ENCODE results near the gene SCLT1.
"Not testable (repeated sequence)": the region's sequence is repeated elsewhere in the genome, so short reads cannot be mapped to it uniquely, and the experiment has no call there.

SCLT1 gene

DNA sequence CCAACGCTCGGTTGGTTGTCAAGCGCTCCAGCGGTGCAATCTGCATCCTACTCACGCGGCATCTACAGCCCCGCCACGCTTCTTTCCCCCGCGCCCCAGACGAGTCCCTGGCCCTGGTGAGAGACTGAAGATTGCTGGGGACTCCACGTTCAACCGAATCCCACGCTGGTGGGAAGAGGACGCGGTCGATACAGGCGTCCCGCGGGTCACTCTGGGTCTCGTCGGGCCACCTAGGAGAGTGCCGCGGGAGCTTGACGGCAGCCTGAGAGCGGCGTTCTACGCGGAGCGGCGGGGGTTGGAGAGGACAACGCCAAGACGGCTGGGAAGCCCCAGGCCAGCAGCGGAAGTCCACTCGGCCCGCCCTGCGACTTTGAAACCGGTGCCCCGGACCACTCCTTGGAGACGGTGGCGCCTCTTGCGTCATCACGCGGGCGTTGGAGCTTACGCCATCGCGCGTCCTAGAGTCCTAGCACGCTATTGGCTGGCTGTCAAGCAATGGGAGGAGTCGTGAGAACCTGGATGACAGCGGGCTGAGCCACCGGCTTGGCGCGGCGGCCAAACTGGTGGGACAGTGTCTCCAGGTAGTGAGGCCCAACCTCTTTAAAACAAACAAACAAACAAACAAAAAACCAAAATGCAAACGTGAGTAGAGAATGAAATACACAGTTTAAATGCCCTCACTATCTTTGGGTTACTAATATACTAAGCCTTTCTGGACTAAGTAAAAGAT is at the start of gene SCLT1:
TSS of gene SCLT1 (minus strand) at position 349 of the 730 bp plus-strand sequence. CDS start 436 bp downstream, outside the sequence.
- DNase-seq = peak; percentile 73 to 81

DNA sequence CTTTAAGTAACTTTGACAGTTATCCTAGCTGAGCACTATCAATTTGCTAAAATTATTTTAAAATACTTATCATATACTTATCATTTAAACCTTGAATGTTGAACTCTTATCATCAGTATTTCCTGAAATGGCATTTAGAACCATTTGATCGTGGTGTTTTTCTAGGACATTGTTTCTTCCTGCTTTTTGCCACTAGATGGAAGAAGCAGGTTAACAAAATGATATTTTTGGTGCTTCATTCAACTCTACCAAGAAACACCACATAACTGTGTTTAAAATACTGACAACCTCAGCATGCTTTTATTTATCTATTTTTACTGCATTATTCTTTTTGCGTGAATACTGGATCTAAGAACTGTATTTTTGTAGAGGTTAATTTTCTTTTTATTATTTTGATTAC is 47.2 kb upstream of the SCLT1 start:
- no peak for DNase-seq

DNA sequence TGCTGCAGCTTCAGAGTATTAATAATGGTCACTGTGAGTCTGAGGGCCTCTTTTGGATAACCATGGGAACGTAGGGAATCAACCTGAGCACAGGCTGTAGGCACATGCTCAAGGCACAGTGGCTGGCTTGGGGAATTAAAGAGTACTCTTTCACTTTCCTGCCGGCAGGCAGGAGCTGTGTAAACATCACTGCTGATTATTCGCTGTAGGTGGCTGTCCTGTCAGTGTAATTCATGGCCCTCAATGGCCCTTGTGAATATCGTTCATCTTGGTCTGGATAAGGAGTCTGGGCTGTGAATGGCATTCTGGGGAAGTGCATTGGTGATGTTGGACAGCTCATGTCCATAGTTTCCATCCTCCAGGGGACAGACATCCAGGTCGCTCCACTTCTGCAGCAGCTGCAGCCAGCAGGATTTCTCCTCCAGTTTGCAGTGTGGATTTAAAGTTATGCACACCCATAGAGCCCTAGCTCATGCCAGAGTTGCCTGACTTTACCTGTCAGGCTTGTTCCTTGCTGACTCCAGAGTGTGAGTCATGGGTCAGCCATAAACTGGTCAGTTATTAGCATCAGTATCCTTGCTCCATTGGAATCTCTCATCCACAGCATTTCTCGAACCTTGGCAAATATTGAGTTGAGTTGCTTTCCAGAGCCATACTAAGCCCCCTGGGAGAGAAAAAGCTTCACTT is 45.6 kb upstream of the SCLT1 start:
- peak in 1 of 2 experiments; percentile 9 for DNase-seq

DNA sequence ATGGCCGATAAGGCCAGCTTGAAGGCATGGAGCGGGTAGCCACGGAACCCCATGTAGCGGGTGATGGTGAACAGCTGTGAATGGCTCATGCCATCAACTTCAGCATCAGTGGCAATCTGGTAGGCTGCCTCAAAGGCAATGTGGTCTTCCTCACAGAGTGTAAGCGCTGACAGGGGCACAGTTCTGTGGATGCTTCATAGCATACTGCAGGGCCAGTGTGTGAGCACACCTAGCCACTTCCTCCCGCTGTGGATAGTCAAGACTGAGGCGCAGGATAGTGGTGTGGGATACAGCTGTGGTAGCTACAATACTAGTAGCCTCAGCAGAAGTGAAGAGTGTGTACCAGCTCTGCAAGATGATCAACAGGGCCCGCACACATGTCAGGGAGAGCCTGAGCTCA is 43.1 kb upstream of the SCLT1 start:
- no peak for DNase-seq

DNA sequence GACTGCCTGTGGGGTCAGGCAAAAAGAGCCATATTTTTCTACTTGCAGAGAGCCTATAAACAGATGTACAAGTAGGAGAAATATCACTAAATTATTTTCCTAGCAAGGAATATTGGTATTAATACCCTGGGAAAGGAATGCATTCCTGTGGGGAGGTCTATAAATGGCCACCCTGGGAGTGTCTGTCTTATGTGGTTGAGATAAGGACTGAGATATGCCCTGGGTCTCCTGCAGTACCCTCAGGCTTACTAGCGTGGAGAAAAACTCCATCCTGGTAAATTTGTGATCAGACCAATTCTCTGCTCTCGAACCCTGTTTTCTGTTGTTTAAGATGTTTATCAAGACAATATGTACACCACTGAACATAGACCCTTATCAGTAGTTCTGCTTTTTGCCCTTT is 38.0 kb upstream of the SCLT1 start:
- no peak for DNase-seq

DNA sequence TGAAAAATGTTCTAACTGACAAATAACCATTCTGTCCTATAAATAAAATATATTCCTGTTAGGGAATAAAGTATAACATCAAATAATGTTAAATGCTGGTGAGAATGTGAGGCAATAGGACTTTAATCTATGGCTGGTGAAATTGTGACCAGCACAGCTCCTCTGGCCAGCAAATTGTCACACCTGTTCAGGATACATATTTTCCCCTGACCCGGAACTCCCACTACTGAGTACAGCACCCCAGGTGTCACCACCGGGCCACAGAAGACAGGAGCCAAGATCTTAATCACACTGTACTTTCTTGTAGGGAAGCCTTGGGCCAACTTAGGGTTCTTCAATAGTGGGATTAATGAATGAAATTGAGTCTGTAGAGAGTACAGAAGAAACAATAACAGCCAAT is 35.8 kb upstream of the SCLT1 start:
- DNase-seq = no peak

DNA sequence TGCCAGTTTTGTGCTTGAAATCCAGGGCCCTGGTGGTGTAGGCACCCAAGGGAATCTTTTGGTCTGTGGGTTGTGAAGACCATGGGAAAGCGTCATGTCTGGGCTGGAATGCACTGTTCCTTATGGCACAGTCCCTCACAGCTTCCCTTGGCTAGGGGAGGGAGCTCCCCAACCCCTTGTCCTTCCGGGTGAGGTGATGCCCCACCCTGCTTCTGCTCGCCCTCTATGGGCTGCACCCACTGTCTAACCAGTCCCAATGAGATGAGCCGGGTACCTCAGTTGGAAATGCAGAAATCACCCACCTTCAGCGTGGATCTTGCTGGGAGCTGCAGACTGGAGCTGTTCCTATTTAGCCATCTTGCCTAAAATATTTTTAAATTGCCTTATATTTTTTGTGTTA is 33.3 kb upstream of the SCLT1 start:
- DNase-seq = not testable (repeated sequence)

DNA sequence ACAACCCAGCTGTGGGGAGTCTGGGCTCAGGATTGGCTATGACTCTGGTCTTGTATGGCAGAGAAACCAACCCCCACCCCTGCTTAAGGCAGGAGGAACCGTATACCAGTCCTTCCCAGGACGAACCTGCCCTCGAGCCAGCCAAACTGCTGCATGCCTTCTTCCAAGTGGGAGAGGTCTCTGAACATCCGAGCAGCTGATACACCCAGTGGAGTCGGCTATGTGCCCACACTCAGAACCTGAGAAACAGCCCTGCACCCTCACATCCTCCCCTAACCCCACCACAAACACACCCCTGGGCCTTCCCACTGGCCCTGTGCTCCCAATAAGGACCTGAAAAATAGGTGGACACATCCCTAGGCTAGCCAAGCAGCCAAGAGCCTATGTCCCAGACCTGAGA is 24.4 kb upstream of the SCLT1 start:
- DNase-seq = no peak

DNA sequence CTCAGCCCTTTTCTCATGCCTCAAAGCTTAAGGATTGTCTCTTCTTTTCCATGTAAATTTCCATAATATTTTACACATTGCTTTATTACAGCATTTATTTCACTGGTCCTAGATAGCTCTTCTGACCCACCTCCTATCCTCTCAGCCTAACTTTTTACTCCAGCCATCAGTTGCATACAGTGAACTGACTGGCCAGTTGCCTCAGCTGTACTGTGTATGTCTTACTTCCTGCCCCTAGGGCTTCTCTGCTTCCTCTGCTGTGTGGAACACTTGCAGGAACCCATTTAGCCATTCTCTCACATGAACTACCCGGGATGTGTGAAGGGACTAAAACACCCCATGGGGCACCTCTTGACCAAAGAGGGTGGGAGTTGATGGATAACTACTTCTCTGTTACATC is 20.6 kb upstream of the SCLT1 start:
- DNase-seq = no peak

DNA sequence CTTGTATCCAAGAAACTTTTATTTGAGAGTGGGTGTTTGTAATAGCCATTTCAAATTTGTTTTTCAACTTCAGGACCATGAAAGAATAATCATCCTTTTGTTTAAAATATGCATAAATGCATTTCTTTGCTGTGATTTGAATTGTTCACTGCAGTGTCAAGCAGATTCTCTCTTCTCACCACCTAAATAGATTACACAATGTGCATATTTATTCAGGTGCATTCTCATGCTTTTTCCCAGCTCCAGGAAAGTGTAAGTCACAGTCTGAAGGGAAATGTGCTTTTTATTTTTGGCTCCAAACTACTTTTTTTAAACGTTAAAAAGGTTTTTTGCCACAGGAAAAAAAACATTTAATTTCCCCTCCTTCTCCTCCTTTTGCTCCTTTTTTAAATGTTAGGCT is 20.1 kb upstream of the SCLT1 start:
- no peak for DNase-seq

DNA sequence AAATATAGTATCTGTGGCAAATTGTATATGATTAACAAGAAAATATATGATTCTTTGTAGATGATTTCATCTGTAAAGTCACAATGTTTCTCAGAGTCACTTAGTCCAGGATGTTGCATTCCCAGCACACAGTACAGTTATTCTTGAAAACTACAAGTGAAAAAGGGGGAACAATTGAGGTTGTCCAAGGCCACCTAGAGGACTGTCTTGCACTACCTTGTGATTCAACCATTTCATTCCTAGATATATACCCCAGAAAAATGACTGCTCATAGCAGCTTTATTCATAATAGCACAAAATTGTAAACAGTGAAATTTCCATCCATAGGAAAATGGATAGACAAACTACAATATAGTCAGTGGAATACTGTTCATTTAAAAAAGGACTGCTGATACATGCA is 18.6 kb upstream of the SCLT1 start:
- DNase-seq = no peak

DNA sequence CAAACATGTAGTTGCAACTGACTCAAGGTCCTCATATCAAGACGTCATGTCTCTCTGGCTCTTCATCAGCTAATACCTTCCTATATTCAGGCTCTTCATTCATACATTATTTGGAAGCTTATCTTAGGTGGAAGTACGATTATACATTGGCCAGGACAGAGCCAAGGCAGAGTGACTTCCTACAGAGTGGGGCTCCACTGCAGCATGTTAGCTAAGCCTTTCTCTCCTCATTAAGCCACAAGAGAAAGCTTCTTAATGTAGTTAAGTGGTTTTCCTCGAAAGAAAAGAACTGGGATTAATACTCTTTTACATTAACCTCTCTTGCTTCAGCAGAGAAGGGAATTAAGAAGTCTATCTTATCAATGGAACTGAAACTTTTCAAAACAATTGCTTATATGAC is 17.6 kb upstream of the SCLT1 start:
- no peak for DNase-seq

DNA sequence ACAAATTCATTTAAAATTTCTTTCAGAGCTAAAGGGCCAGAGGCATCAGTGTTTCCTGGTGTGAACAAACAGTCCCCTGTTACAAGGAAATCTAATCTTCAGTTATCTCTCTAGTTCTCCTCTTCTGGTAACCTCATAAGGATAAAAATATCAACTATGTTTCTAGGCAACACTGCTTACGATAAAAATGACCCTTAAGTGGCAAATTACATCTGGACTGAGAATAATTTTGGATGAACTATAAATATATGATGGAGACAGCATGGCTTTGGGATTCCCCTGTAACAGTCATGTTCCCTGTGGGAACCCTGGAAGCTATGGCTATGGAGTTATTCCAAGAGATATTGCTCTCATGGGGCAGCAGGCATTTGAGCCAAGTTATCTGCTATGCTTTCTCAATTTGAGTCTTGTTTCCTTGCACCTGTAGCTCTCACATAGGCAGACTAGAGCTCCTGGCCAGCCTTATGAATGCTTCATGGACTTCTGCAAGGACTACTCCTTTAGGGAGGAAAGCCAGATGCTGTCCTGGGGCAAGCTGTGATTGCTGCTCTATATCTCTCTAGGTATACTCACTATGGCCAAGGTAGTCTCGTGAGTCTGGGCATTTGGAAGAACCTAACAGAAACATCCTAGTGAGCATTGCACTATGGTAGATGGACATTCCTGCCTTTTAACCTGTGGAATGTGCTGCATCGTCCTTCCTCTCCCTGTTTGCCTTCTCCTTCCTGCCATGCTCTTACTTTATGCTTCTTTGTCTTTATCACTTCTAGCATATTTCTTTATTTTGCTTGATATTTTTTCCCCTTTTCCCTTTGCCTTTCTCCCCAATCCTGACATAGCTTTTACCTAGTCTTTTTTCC is 16.9 kb upstream of the SCLT1 start:
- no peak for DNase-seq

DNA sequence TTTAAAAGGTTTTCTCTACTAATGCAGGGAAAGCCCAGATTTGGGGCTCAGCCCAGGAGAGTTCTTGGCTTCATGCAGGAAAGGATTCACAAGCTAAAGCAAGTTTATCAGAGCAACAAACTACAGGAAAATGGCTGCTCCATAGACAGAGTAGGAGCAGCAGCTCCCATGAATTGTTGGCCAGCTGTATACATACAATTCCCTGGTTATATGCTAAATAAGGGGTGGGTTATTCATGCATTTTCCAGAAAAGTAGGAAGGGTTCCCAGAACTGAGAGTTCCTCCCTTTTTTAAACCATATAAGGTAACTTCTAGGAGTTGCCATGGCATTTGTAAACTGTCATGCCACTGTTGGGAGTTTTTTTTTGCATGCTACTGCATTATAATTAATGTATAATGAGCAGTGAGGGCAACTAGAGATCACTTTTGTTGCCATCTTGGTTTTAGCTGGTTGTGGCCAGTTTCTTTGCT is 5.2 kb upstream of the SCLT1 start:
- no peak for DNase-seq

DNA sequence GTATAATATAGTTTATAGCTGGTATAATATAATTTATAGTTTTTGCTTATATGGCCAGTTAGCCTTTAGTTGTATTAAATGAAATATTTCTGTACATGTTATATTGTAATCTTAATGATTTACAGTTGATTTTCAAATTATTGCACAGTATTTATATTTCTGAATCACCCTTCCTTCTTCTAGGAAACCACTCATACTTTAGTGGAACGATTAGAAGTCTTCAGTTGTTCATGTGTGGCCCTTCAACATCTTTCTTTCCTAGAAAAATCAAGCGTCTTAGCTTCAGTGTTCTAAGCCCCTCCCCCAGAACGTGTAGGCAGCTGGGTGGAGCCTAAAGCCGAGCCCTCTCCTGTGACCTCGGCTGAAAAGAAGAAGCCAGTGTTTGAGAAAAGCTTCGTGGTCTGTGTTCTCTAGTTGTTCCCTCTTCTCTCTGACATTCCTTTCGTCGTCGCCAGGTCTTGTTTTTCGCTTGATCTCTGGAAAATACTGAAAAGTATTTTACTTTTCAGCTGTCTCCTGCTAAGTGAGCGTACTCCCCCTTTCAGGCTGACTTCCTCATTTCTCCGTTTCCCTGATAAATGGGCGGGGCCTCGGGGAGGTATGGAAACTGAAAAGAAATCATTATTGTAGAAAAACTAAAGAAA is 2.6 kb upstream of the SCLT1 start, which contains the start of gene C4orf33:
TSS of gene C4orf33 (plus strand) at position 342 of the 644 bp plus-strand sequence. CDS start 6,459 bp downstream, outside the sequence.
- DNase-seq = peak; percentile 14 to 25

DNA sequence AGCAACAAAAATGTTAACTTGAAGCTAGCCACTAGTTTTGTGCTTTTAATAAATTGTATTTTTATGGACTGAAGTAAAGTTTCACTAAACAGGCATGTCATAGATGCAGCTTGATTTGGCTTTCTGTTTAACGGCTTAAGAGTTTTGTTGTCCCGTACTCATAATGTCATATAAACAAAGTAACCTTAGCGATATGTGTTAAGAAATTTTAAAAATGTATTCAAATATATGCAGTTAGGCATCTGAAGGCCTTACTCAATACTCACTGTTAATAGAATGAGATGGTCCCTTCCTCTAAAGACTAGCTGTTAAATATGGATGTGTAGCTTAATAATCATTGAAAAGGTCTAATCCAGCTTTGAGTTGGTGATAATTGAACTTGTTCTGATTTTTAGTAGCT is 1.0 kb upstream of the SCLT1 start:
- no peak for DNase-seq

DNA sequence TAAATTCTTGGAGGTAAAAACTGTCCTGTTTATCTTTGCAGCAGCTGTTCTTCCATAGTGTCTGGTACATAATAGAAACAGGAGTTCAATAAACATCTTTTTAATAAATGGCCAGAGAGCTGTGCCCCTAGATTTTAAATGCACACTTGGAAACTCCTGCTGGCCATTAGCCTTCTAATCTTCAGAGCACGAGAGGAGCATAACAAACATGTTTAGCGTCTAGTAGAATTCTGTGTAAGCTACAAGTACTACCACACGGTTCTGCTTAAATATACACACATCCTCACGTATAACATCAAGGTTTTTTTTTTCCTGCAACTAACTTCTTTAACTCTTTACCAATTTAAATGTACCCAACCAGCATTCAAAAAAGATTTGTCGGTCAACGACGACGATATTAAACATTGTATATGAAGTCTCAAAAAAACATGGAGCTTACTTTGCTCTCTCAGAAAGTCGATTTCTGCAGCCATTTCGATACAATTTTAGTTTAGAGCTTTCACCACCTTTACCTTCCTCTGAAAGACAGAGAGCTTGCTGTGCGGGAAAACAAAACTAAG is 628 bp downstream of the SCLT1 start:
- DNase-seq = no peak

DNA sequence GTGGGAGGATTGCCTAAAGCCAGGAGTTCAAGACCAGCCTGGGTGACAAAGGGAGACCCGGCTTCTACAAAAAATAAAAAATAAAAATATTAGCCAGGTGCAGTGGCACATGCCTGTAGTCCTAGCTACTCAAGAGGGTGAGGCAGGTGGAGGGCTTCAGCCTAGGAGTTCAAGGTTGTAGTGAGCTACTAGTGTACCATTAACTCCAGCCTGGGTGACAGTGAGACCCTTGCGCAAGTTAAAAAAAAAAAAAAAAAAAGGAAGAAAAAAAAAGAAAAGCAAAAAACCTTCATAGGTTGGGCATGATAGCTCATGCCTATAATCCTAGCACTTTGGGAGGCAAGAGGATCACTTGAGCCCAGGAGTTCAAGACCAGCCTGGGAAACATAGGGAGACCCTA is 5.8 kb downstream of the SCLT1 start:
- no peak for DNase-seq

DNA sequence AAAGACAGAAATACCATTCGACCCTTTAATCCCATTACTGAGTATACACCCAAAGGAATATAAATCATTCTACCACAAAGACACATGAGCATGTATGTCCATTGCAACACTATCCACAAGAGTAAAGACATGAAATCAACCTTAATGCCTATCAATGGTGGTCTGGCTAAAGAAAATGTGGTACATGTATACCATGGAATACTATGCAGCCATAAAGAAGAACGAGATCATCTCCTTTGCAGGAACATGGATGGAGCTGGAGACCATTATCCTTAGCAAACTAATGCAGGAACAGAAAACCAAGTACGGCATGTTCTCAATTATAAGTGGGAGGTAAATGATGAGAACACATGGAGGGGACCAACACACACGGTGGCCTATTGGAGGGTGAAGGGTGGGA is 7.9 kb downstream of the SCLT1 start:
- no peak for DNase-seq

DNA sequence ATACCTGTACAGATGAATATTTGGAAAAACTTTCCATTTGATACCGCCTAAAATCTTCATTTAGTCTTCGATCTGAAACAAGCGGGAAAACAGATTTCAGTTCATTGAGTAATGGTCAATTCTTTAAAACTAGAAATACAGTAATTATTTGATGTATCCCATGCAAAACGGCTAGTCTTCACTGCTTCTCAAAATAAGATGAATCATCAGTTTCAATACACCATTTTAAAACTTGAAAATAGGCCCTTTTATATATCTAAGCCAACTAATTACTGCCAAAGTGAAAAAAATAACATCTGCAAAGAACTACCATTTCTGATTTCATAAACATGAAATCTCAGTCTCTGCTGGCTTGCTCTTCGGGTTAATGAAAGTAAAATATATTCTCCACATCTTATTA is 11.0 kb downstream of the SCLT1 start:
- no peak for DNase-seq

DNA sequence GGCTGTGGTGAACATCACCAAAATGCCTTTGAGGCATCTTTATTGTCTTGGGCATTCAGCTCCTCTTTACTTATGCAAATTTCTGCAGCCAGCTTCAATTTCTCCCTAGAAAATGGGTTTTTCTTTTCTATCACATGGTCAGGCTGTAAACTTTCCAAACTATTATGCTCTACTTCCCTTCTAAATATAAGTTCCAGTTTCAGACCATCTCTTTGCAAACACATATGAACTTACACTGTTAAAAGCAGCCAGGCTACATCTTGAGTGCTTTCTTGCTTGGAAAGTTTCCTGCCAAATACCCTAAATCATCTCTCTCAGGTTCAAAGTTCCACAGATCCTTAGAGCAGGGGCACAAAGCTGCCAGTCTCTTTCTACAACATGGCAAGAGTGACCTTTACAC is 13.2 kb downstream of the SCLT1 start:
- no peak for DNase-seq

DNA sequence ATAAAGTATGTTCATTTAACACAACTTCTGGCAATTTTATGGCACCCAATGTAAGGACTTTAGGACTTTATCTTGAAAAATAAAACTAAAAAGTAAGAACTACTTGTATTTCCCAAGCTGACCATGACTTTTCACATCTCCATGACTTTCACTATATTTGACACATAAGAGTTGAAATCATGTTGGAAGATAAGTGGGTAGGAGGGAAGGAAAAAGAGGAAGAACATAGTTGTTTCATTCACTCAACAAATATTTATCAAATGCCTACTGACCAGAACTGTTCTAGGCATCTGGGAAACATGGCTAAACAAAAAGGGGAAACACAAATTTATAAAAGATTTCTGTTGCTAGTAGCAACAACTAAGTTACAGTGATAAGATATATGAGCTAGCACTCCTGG is 16.0 kb downstream of the SCLT1 start:
- DNase-seq = no peak

DNA sequence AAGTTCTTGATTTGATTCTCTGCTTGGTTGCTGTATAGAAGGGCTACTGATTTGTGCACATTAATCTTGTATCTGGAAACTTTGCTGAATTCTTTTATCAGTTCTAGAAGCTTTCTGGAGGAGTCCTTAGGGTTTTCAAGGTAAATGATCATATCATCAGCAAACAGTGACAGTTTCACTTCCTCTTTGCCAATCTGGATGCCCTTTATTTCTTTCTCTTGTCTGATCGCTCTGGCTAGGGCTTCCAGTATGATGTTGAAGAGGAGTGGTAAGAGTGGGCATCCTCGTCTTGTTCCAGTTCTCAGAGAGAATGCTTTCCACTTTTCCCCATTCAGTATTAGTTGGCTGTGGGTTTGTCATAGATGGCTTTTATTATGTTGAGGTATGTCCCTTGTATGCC is 23.8 kb downstream of the SCLT1 start:
- DNase-seq = not testable (repeated sequence)

Data from NCI-H187 (cell line).